Measurements from ENCODE around the gene NOX5.

The NOX5 gene

GRCh38 chr15:69058830-69059556, 44.5 kb downstream of the NOX5 start:
- DNase-seq: peak; percentile 94
- Mint-ChIP-seq H3K4me1 (peaks cover 7% of the 10 kb centered on the region), H3K36me3 (ENCODE audit: low read depth) (no peaks in the 10 kb centered on the region), H3K27me3 (ENCODE audit: low read depth, poor library complexity) (peaks cover 35% of the 10 kb centered on the region), H3K9me3 (no peaks in the 10 kb centered on the region), H3K27ac (no peak overlapping the region), H3K4me3 (no peak overlapping the region)
- TF ChIP-seq, protein P1, sequence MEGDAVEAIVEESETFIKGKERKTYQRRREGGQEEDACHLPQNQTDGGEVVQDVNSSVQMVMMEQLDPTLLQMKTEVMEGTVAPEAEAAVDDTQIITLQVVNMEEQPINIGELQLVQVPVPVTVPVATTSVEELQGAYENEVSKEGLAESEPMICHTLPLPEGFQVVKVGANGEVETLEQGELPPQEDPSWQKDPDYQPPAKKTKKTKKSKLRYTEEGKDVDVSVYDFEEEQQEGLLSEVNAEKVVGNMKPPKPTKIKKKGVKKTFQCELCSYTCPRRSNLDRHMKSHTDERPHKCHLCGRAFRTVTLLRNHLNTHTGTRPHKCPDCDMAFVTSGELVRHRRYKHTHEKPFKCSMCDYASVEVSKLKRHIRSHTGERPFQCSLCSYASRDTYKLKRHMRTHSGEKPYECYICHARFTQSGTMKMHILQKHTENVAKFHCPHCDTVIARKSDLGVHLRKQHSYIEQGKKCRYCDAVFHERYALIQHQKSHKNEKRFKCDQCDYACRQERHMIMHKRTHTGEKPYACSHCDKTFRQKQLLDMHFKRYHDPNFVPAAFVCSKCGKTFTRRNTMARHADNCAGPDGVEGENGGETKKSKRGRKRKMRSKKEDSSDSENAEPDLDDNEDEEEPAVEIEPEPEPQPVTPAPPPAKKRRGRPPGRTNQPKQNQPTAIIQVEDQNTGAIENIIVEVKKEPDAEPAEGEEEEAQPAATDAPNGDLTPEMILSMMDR (IDR thresholded peaks at IDR 0.05): peak; percentile 91

- H3K9me3 Mint-ChIP-seq: no peaks in the 10 kb centered on the region
- H3K27me3 Mint-ChIP-seq (ENCODE audit: low read depth, poor library complexity): peaks cover 35% of the 10 kb centered on the region
- H3K4me3 Mint-ChIP-seq: no peak overlapping the region
- H3K4me1 Mint-ChIP-seq: peaks cover 12% of the 10 kb centered on the region
- TF ChIP-seq, protein P1 (IDR thresholded peaks at IDR 0.05): no peak
- no peak overlapping the region for H3K27ac Mint-ChIP-seq
- no peaks in the 10 kb centered on the region for H3K36me3 Mint-ChIP-seq (ENCODE audit: low read depth)
- no peak for DNase-seq
These were observed 45.1 kb downstream of the NOX5 start for GRCh38 chr15:69059557-69059943.

GRCh38 chr15:69060041-69060481, 45.6 kb downstream of the NOX5 start:
- Mint-ChIP-seq H3K27ac (no peak overlapping the region), H3K4me1 (peaks cover 18% of the 10 kb centered on the region), H3K9me3 (no peaks in the 10 kb centered on the region), H3K27me3 (ENCODE audit: low read depth, poor library complexity) (peaks cover 35% of the 10 kb centered on the region), H3K36me3 (ENCODE audit: low read depth) (no peaks in the 10 kb centered on the region), H3K4me3 (no peak overlapping the region)
- no peak for DNase-seq
- TF ChIP-seq, protein P1 (IDR thresholded peaks at IDR 0.05): no peak

DNA sequence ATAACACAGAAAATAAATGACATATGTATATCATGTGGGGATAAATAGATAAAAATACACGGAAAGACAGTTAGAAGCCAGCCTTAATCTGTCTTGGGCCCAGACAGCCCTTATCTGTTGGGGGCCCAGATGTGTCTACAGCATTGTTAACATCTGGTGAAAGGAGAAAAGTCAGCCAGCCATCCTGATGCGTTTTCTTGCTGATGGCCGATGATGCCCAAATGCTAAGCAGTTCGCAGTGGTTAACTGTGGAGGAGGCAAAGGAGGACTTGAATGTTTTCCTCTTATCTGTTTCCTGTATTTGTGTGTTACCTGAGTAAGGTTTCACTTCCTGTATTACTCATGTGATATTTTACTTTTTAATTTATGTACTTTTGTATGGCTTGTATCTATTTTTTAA, 46.2 kb downstream of the NOX5 start:
- no peak for DNase-seq
- Mint-ChIP-seq H3K27ac (no peak overlapping the region), H3K27me3 (ENCODE audit: low read depth, poor library complexity) (peaks cover 35% of the 10 kb centered on the region), H3K9me3 (no peaks in the 10 kb centered on the region), H3K4me1 (peaks cover 24% of the 10 kb centered on the region), H3K4me3 (no peak overlapping the region), H3K36me3 (ENCODE audit: low read depth) (no peaks in the 10 kb centered on the region)
- TF ChIP-seq, protein P1 (IDR thresholded peaks at IDR 0.05): no peak

DNA sequence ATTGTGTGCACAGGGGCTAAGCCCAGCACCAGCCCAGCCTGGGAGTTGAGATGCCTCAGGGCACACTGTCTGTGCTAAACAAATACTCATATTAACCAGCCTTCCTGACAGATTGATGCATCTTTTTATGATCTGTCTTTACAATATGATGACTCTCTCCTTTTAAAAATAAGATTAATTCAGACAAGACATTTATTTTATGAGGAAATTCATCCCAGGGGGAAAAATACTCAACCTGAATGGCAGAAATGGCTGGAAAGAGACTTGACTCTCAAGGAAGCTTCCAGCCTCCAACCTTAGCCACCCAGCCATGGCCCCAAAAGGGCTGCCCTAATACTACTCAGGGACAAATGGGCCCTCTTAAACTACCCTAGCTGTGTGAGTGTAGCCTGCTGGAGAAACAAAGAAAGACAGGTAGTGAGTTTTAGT, 46.9 kb downstream of the NOX5 start:
- Mint-ChIP-seq H3K4me1 (peaks cover 31% of the 10 kb centered on the region), H3K36me3 (ENCODE audit: low read depth) (no peaks in the 10 kb centered on the region), H3K27ac (no peak overlapping the region), H3K4me3 (no peak overlapping the region), H3K9me3 (no peaks in the 10 kb centered on the region), H3K27me3 (ENCODE audit: low read depth, poor library complexity) (peaks cover 35% of the 10 kb centered on the region)
- DNase-seq: no peak
- TF ChIP-seq, protein P1 (IDR thresholded peaks at IDR 0.05): no peak

- peaks cover 14% of the 10 kb centered on the region for H3K27me3 Mint-ChIP-seq (ENCODE audit: low read depth, poor library complexity)
- H3K27ac Mint-ChIP-seq: peak overlapping the region; percentile 7
- TF ChIP-seq, protein P1 (IDR thresholded peaks at IDR 0.05): no peak
- H3K36me3 Mint-ChIP-seq (ENCODE audit: low read depth): no peaks in the 10 kb centered on the region
- H3K9me3 Mint-ChIP-seq: peaks cover 18% of the 10 kb centered on the region
- H3K4me1 Mint-ChIP-seq: peaks cover 41% of the 10 kb centered on the region
- DNase-seq: no peak
- no peak overlapping the region for H3K4me3 Mint-ChIP-seq
These were observed 50.2 kb downstream of the NOX5 start for GRCh38 chr15:69064649-69065048.

Data from nephron progenitor cell (in vitro differentiated cells).